ENCODE data around the gene VAV2. TPM values are rescaled to one million over a fixed set of nuclear protein-coding genes. Genes with fewer than 3 reads are reported as not detected.
"Not testable (repeated sequence)": the region's sequence is repeated elsewhere in the genome, so short reads cannot be mapped to it uniquely, and the experiment has no call there.

VAV2 gene
- total RNA-seq, 1 donor from 2014 or later: 33.7 TPM

DNA sequence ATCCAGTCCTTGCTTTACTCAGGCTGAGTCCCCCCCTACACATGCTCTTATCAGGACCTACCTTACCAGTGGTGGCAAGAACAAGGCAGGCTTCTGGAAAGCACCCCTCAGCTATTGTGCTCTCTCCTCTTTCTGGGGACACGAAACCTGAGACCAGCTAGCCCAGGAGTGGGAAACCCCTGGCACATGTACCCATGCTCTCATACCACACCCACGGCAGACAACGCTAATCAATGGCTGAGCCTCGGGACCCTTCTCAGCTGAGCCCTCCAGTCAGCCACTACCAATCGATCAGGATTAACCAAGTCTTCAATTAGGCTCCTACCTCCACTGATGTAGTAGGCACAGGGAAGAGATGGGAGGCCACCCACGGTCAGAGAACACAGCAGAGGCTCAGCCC is 65.1 kb downstream of the VAV2 start:
- DNase-seq (ENCODE audit: extremely low read depth, low read depth, low spot score): no peak

DNA sequence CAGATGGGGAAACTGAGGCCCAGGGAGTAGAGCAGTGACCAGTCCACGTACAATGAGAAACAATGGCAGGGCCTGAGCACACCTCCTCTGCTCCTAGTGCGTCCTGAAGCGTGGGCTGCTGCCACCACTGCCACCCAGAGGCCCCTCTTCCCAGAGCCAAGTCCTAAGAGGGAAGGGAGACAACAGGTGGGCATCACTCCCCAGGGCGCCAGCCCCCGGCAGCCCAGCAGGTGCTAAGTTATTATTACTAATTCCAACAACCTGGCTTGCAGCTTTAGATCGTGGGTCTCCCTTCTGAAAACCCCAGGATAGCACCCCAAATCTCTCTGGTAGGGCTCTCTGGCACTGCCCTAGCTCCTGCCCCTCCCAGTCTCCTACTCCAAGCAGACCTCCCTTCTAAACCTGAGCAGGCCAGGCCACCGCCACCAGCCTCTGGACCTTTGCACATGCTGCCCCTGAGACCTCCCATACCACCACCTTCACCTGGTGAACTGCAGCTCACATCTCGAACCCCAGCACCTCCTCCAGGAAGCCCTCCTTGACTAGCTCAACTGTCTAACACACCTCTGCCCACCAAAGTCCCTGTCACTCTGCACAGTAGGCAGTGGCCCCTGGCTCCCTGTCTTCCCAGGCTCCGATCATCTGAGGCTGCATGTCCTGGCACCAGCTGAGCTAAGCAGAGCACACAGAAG is 65.8 kb downstream of the VAV2 start:
- DNase-seq (ENCODE audit: extremely low read depth, low read depth, low spot score): no peak

DNA sequence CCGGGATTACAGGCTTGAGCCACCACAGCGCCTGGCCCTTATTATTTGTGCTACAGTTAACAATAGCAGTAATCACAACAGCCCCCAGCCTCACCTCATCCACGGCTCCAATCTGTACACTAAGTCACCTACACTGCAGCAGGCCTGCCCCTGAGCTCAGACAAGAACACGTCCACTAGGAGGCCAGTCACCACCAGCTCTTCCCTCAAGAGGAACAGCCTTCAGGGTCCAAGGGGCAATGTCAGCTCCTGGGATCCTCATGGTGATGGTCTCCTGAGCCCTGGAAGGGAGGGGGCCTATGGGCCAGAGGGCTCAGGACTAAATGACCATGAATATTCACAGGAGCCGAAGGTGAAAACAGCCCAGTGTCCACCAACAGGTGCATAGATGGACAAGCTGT is 67.7 kb downstream of the VAV2 start:
- no peak for DNase-seq (ENCODE audit: extremely low read depth, low read depth, low spot score)

DNA sequence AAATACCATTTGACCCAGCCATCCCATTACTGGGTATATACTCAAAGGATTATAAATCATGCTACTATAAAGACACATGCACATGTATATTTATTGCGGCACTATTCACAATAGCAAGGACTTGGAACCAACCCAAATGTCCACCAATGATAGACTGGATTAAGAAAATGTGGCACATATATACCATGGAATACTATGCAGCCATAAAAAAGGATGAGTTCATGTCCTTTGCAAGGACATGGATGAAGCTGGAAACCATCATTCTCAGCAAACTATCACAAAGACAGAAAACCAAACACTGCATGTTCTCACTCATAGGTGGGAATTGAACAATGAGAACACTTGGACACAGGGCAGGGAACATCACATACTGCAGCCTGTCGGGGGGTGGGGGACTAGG is 68.5 kb downstream of the VAV2 start:
- DNase-seq (ENCODE audit: extremely low read depth, low read depth, low spot score): not testable (repeated sequence)

DNA sequence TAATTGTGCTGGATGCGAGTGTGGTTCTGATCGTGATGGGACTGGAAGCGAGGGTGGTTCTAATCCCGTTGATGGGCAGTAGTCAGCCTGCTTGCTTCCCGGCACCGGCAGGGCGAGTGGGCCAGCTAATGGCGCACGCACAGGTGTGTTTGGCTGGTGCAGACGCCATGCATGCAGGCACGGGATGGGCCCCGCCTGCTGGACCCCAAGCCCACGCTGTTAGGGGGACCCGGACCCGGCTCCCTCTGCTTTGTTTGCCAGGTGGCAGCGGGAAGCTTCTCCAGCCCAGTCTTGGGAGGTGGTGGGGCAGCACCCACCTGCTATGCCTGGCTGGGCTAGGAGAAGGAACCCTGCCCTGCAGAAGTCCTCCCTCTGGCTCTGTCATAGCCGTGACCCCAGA is 70.3 kb downstream of the VAV2 start:
- DNase-seq (ENCODE audit: extremely low read depth, low read depth, low spot score): no peak

DNA sequence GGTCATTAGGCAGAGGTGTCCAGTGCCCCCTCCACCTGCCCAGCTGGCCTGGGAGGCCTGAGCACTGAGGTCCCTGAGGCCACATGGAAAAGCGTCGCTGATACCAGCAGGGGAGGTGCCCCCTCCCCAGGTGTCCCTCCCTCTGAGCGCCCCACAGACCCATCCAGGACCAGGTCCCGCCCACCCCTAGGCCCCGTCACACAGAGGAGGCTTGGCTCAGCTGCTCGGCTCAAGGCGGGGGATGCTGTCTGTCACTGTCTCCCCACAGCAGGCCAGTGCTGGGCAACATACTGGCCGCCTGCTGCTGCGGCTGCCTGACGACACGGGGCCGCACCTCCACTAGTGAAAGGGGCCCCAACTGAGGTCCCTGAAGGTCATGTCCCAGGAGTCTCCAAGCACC is 71.7 kb downstream of the VAV2 start:
- DNase-seq (ENCODE audit: extremely low read depth, low read depth, low spot score): no peak

DNA sequence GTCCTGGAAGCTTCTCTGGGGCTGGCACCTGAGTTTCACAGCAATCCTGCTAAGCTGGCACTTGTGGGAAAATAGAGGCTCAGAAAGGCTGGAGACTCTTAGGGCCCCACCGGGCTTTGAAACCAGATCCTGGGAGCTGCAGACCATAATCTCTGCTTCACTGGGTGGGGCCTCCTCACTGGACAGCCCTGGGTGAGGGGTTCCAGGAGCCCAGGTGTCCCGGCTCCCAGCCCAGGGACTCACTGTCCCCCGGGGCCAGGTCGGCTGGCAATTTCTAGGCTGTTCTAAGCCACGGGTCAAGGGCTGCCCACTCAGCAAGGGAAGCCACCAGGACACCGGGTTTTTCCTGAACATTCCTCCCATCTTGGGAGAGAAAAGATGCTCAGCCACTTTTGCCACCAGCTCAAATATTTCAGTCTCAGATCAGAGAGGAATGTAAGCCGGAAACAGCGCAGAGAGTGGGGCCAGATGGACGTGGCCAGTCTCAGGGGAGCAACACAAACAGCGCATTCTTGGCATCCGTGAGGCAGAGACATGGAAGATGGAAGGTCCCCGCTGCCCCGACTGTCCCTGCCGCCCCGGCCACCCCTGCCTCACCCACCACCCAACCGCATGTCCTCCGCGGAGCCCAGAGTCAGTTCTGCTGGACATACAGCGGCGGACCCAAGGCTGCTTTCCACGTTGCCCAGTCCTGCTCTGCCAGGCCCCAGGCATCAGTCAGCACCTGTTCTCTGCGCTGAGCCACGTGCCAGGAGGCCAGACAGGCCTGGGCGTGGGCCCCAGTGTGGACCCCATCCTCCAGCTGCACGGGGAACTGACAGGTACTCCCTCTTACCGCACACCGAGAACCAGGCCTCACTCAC is 72.6 kb downstream of the VAV2 start:
- DNase-seq (ENCODE audit: extremely low read depth, low read depth, low spot score): no peak

DNA sequence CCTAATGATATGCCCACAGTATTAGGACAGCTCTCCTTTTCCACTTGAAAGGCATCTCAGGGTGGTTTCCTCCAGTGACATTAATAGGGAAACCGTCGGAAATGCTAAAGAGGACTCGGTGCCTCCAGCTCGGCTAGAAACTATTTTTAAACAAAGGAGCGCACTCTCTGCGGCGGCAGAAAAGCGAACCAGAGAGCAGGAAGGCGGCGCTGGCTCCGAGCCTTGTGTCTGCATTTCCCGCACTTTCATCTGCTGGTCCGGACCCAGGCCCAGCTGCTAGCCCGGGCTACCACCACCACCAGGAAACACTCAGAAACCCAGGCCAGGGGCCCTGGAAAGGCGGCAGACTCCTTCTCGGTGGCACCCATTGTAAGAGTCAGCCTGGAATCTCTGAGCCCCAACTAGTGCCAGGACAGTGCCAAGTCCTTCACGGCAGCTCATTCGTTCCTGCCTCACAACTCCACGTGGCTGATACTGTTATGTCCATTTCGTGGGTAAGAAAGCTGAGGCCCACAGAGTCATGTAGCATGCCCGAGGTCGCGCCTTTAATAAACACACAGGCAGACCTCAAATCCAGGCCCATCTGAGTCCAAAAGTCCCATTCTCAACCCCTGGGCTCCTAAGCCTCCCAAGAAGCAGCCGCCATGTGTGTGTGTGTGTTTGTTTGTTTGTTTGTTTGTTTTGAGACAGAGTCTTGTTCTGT is 73.9 kb downstream of the VAV2 start:
- no peak for DNase-seq (ENCODE audit: extremely low read depth, low read depth, low spot score)

DNA sequence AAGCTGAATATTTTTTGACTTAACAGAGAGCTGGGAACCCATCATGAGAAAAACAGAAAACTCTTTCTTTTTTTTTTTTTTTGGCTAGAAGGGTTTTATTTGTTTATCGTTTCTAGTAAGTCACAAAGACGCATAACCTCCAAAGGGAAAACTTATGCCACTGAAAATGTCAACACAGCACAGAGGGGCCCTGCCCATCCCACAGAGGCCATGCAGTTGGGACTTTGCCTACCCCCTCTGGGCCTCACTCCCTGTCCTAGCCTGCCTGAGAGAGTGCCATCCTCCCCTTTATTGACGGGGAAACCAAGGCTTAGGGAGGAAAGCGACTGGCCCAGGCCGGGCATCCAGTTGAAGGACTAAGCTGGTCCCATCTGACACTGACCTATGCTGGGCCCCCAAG is 74.7 kb downstream of the VAV2 start:
- DNase-seq (ENCODE audit: extremely low read depth, low read depth, low spot score): no peak

DNA sequence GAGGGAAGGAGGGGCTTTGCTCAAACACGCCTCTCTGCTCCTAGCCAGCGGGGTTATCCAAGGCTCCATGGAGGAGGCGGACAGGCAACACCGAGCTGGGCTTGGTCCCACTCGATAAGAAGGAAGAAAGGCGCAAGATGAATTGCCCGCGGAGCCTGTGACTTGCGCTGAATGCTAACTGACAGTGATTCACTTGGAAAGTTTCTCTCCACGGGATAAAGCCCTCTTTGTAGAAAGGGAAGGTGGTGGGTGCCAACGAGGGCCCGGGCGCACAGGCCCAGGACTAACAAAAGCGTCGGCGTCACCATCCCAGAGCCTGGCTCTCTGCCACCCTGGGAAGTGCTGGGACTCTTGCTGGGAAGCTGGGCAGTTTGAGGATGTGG is 76.0 kb downstream of the VAV2 start:
- DNase-seq (ENCODE audit: extremely low read depth, low read depth, low spot score): no peak

DNA sequence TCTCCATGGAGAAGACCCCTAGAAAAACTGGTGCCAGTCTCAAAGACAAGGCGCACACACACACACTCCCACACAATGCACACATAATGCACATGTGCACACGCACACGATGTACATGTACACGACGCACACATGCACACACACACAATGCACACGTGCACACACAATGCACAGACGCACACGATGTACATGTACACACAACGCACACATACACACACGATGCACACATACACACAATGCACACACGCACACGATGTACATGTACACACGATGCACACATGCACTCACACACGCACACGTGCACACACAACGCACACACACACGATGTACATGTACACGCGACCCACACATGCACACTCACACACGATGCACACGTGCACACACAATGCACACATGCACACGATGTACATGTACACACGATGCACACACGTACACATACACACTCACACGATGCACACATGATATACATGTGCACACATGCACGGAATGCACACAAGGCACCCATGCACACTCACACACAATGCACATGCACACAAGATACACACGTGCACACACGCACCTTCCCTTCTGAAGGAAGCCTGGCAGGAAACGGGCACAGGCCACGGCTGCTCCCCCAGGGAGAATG is 76.5 kb downstream of the VAV2 start:
- DNase-seq (ENCODE audit: extremely low read depth, low read depth, low spot score): no peak

DNA sequence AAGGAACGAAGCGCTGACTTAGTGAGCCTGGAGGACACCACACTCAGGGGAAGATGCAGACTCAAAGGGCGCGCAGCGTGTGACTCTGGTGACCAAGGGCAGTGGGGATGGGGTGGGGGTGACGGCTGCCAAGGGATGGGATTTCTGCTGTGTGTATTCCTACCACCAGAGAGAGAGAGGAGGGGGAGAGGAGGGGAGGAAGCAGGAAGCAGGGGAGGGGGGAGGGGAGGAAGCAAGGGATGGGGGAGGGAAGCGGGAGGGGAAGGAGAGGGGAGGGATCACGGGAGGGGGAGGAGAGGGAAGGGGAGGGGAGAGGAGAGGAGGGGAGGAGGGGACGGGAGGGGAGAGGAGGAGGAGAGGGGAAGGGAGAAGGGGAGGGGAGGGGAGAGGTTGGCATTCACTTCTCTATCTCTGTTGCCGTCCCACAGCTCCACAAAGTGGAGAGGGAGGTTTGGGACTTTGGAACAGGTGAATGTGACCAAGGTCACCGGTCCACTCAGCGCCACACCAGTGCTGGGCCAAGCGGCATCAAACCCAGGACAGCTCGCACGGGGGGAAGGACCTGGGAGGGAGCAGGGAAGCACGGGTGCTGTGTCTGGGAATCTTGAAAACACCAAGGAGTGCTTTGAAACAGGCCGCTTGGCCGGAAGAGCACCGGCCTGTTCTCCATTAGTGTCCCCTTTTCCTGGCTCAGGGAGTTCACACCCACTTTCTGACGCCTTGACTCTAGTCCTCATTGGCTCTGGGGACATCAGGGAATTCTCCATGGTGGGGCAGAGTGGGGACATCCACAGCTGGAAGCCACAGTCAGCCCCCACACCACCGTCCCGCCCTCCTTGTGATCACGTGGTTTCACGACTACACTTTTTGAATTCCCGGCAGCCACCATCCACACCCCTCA is 77.4 kb downstream of the VAV2 start:
- no peak for DNase-seq (ENCODE audit: extremely low read depth, low read depth, low spot score)

DNA sequence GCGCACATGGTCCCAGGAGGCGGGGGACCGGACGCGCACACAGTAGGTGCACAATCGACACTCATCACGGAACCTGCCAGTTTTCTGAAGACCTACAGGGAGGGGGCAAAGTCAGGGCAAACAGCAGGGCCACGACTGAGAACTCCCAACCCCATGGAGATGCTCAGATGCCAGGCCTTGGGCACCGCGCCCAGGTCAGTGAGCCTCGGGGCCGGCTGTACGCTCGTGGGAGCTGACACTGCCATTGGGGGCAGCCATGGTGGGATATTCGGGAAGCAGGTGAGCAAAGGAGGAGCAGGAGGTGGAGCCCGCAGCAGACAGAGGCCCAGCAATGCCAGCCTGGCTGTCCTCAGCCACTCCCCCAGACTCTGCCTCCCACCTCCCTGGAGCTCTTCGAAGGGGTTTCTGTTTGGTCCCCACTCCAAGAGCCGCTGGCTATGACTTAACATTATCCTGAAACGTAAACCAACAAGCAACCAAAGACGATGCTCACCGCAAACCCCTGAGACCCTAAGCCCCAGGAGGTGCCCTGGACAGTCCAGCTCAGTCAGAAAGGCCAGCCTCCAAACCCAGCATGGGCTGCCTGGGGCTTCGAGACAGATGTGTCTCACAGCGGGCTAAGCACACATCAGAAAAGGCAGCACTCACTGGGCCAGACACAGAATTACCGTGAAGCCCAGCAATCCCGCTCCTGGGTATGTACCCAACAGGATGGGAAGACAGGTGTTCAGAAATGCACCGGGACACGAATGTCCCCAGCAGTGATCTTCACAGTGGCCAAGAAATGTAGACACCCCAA is 78.4 kb downstream of the VAV2 start:
- DNase-seq (ENCODE audit: extremely low read depth, low read depth, low spot score): no peak

DNA sequence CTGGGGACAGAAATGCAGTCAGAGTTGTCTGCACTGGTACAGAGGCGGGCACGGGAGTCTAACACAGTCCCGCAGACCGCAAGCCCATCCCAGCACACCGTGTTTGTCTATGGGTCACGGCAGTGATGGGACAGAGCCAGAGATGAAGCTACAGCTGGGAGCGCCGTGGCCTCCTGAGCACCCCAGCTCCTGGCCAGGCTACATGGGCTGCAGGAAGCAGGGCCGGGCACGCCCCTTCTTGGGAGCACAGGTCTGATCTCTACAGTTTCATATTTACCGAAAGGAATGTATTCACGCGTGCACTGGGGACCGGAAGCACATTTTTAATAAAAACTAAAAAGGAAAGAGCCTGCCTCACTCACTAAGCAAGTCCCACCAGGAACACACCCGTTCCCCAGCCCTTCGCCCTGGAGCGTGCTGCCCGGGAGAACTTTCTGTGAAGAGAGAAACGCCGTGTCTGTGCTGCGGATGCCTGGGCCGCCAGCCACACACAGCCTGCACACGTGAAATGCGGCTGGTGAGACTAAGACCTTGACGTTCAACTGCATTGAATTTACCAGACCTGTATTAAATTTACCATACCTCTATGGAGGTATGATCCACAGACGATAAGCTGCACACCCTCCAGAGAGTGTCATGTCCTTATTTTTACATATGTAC is 81.1 kb downstream of the VAV2 start:
- DNase-seq (ENCODE audit: extremely low read depth, low read depth, low spot score): no peak

DNA sequence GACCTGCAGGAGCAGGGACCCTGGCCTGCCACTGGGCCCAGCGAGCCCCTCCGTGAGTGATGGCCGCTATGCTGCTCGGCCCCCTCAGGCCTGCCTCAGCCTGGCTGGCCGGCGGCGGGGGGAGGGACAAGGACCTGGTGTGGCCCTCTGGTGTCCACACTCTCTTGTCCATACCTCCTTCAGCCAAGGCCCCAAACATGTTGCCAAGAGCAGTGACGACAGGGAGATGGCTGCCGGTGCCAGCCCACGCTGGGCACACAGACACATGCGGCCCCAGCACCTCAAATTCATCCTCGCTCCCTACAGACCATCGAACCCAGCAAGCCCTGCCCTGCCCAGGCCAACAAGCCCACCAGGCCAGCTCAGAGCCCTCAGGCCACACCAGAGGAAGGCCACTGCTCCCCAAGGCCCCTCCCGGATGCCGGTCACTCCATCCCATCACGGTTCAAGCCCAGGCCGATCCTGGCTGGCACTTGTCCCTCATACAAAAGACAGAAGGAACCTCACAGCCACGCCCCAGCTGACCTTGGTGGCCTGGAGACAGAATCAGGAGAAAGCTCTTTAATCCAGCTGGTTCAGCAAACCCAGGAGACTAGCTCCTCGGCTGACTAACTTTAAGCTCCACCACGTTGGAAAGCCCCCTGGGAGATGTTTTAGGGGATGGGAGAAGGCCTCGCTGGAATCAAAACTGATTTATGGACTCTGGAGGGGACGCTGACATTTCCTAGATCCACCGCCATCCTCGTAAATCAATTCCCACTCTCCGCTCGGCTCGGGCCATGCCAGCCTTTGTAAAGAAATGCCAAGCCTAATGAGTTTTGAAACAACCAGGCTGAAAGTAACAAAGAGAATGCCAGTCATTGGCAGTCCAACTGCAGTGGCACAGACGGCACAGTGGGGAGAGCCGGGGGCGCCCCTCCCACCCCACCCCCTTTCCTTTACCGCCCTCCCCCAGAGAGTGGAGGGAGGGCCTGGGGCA is 84.9 kb downstream of the VAV2 start:
- no peak for DNase-seq (ENCODE audit: extremely low read depth, low read depth, low spot score)

DNA sequence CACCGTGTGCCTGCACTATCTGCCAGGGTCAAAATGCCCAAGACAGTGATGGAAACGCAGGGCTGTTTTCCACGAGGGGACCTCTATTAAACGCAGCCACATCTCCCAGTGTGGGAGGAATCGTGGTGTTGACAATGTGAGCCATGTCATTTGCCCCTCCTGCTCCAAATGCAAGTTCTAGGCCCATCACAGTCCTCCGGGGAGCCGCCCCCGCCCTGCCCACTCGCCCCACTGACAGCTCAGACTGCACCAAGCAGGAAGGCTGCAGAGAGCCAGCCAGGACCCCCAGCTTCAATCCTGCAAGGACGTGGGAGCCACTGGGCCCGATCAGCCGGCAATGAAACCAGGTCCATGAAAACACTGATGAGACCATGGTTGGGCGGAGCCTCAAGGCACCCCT is 85.9 kb downstream of the VAV2 start:
- no peak for DNase-seq (ENCODE audit: extremely low read depth, low read depth, low spot score)

DNA sequence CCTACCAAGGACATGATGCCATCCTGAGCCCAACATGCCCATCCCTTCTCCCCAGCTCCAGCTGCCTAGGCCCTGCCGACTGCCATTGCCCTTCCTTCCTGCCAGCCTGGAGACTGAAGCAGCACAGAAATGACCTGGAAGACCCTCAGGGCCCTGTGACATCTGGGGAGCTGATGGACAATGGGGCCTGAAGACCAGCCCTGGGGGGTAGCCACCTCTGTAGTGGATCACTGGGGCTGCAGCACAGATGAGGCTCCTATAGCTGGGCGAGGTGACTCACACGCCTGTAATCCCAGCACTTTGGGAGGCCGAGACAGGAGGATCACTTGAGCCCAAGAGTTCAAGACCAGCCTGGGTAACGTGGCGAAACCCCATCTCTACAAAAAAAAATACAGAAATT is 86.6 kb downstream of the VAV2 start:
- DNase-seq (ENCODE audit: extremely low read depth, low read depth, low spot score): no peak
